Brain microvascular endothelial cell (primary cell): ENCODE results near the gene ANKRD33.

Source experiments
- DNase-seq: peaks from one replicate; pipeline ENCODE4 v3.0.0-alpha.2; 2020
- H3K27ac ChIP-seq: fragments of 250-450 bp; sonication (Bioruptor Pico); 2 replicates; pipeline ENCODE4 v1.5.1; 2020; ENCODE audit warnings: mild to moderate bottlenecking, moderate library complexity
- H3K27me3 ChIP-seq: fragments of 250-450 bp; sonication (Bioruptor Pico); replicated peaks from 2 replicates; pipeline ENCODE4 v1.5.1; 2020; ENCODE audit warnings: mild to moderate bottlenecking
- H3K36me3 ChIP-seq: fragments of 250-450 bp; sonication (Bioruptor Pico); replicated peaks from 2 replicates; pipeline ENCODE4 v1.5.1; 2020; ENCODE audit warnings: mild to moderate bottlenecking
- H3K4me3 ChIP-seq: 2 replicates; pipeline ENCODE4 v1.5.1; 2011; ENCODE audit warnings: low read depth, mild to moderate bottlenecking, control low read depth, low read length, moderate library complexity
- CTCF ChIP-seq: IDR thresholded peaks from 2 replicates; pipeline ENCODE4 v1.5.1; 2011; ENCODE audit warnings: low read depth, mild to moderate bottlenecking, moderate library complexity, low read length, control low read depth, inconsistent platforms; ENCODE audit errors: missing control alignments
- in situ Hi-C: cut with HindIII; loops from 2 replicates; pipeline ENCODE4 v1.10.0; 2017; ENCODE audit warnings: low sequenced_read_pairs, low pct_ligation_motif_present

Gene ANKRD33

GRCh38 chr12:51934080-51934479 lies 46.2 kb downstream of the ANKRD33 start:
- Histone ChIP-seq H3K27ac (no peak overlapping the region), H3K36me3 (no peaks in the 10 kb centered on the region), H3K27me3 (no peaks in the 10 kb centered on the region), H3K4me3 (no peak overlapping the region)
- in situ Hi-C loops, result no loop called here
- TF ChIP-seq CTCF, result no peak
- no peak for DNase-seq

GRCh38 chr12:51937926-51938325 lies 50.0 kb downstream of the ANKRD33 start:
- TF ChIP-seq CTCF, result no peak
- H3K4me3 ChIP-seq, result no peak overlapping the region
- no peaks in the 10 kb centered on the region for H3K27me3 ChIP-seq
- DNase-seq, result no peak
- H3K27ac ChIP-seq, result no peak overlapping the region
- in situ Hi-C loops, result no loop called here
- H3K36me3 ChIP-seq, result no peaks in the 10 kb centered on the region

DNA sequence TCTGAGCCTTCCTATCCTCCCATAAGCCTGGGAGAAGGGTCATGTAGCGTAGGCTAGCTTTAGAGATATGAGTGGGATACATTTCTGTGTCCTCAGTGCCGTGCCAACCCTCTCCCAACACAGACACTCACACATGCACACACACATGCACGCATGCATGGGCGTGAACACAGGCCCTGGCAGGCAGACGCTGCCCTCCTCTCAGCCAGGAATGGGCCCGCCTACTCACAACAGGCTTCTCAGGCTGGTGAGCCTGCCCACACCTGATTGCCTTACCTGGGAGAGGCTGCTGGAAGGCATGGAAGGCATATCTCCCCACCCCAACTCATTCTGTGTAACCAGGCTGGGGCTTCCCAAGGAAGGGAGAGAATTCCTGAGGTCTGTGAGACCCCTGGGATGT lies 50.8 kb downstream of the ANKRD33 start:
- in situ Hi-C loops, result no loop called here

DNA sequence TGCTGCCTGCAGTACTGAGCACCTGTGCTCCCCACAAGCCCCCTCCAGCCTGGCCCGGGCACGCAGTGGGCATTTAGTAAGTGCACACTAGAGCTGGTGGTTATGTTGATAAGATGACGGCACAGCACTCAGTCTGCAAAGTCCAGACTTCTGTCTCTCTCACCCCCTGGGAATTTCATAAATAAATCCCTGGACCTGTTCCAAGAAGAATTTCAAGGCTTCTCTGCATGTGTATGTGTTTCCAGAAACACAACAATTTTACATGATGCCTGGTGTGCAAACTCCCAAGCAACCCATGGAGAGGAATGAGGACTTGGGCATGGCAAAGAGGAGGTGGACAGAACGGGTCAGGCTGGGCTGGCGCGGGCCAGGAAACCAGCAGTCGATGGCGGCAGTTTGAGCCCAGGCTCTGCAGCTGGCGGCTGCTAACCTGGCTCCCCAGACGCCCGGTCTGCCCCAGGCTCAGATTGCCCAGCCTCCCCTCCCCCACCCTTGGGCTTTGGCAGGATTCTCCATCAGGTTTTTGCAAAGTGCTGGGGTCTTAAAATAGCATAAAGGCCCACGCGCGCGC lies 53.2 kb downstream of the ANKRD33 start:
- in situ Hi-C loops, result no loop called here
- peak; percentile 55 for DNase-seq
- H3K36me3 ChIP-seq, result no peaks in the 10 kb centered on the region
- TF ChIP-seq CTCF, result no peak
- no peak overlapping the region for H3K27ac ChIP-seq
- H3K27me3 ChIP-seq, result no peaks in the 10 kb centered on the region
- H3K4me3 ChIP-seq, result no peak overlapping the region

More for the DNA sequence above, 50.8 kb downstream of the ANKRD33 start:
- Histone ChIP-seq H3K4me3 (no peak overlapping the region), H3K27me3 (no peaks in the 10 kb centered on the region), H3K36me3 (no peaks in the 10 kb centered on the region), H3K27ac (no peak overlapping the region)
- TF ChIP-seq CTCF, result no peak
- DNase-seq, result no peak
